ENCODE data around the gene ZNF776.

The ZNF776 gene

DNA sequence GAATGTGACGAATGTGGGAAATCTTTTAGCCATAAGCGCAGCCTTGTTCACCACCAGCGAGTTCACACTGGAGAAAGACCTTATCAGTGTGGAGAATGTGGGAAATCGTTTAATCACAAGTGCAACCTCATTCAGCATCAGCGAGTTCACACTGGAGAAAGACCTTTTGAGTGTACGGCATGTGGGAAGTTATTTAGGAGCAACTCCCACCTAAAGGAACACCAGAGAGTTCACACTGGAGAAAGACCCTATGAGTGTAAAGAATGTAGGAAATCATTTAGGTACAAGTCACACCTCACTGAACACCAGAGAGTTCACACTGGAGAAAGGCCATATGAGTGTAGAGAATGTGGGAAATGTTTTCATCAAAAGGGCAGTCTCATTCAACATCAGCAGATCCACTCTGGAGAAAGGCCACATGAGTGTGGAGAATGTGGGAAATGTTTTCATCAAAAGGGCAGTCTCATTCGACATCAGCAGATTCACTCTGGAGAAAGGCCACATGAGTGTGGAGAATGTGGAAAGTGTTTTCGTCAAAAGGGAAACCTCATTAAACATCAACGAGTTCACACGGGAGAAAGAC, 7.6 kb downstream of the ZNF776 start:
- TF ChIP-seq NFRKB (IDR thresholded peaks at IDR 0.05), result no peak
- no peak for TF ChIP-seq BHLHE40 (IDR thresholded peaks at IDR 0.05; ENCODE audit: borderline replicate concordance)
- TF ChIP-seq FOXA1 (IDR thresholded peaks at IDR 0.05), result no peak
- no peak for TF ChIP-seq SP1 (IDR thresholded peaks at IDR 0.05)
- no peak for TF ChIP-seq SUZ12 (IDR thresholded peaks at IDR 0.05)
- TF ChIP-seq ELF4 (IDR thresholded peaks at IDR 0.05), result no peak
- no peak for TF ChIP-seq TARDBP (IDR thresholded peaks at IDR 0.05)
- TF ChIP-seq L3MBTL2 (conservative IDR thresholded peaks at IDR 0.05), result no peak
- TF ChIP-seq HDGF (IDR thresholded peaks at IDR 0.05; ENCODE audit: borderline replicate concordance), result no peak
- CTCF ChIA-PET, result no interaction called here
- DNase-seq (ENCODE audit: extremely low spot score), result no peak
- POLR2A ChIA-PET, result no interaction called here

DNA sequence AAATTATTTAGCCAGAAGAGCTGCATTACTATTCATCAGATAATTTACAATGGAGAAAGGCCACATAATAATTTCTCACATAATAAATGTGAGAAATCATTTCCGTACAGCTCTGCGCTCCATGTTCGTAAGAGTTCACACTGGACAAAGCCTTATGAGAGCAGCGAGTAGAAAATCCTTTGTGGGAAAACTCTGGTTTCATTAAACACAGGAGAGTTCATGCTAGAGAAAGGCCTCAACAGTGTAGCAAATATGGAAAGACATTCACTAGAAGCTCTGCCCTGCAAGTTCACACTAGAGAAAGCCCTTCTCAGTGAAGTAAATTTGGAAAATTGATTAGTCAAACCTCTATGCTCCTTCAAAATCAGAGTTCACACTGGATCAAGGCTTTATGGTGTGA, 8.4 kb downstream of the ZNF776 start:
- CTCF ChIA-PET, result no interaction called here
- no peak for DNase-seq (ENCODE audit: extremely low spot score)
- TF ChIP-seq HDGF (IDR thresholded peaks at IDR 0.05; ENCODE audit: borderline replicate concordance) (no peak), LEF1 (IDR thresholded peaks at IDR 0.05; ENCODE audit: borderline replicate concordance) (no peak), SP1 (IDR thresholded peaks at IDR 0.05) (no peak), BHLHE40 (IDR thresholded peaks at IDR 0.05; ENCODE audit: borderline replicate concordance) (no peak), TARDBP (IDR thresholded peaks at IDR 0.05) (no peak), SUZ12 (IDR thresholded peaks at IDR 0.05) (no peak), ZNF384 (IDR thresholded peaks at IDR 0.05) (no peak), L3MBTL2 (conservative IDR thresholded peaks at IDR 0.05) (no peak), NFRKB (IDR thresholded peaks at IDR 0.05) (no peak)
- TF ChIP-seq, protein P1, sequence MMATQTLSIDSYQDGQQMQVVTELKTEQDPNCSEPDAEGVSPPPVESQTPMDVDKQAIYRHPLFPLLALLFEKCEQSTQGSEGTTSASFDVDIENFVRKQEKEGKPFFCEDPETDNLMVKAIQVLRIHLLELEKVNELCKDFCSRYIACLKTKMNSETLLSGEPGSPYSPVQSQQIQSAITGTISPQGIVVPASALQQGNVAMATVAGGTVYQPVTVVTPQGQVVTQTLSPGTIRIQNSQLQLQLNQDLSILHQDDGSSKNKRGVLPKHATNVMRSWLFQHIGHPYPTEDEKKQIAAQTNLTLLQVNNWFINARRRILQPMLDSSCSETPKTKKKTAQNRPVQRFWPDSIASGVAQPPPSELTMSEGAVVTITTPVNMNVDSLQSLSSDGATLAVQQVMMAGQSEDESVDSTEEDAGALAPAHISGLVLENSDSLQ (IDR thresholded peaks at IDR 0.05), result no peak
- POLR2A ChIA-PET, result no interaction called here

DNA sequence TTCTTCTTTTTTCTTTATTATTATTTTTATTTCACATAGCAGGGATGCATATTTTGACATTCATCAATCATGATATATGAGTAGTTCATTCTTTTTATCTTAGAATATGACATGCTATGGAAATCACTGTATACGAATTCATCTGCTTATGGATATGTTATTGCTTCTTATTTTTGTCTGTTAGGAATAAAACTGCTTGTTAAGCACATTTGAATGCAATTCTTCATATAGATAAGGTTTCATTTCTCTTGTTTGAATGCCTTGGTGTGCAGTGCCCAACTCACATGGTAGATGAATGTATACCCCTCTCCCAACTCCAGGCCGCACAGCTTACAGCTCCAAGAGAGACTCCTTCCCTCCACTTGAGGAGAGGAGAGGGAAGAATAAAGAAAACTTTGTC, 11.3 kb downstream of the ZNF776 start:
- DNase-seq (ENCODE audit: extremely low spot score), result no peak
- ChIA-PET POLR2A (no interaction called here), CTCF (no interaction called here)
- no peak for TF ChIP-seq FOXK2 (IDR thresholded peaks at IDR 0.05)
- no peak for TF ChIP-seq TARDBP (IDR thresholded peaks at IDR 0.05)
- no peak for TF ChIP-seq NFRKB (IDR thresholded peaks at IDR 0.05)
- no peak for TF ChIP-seq BHLHE40 (IDR thresholded peaks at IDR 0.05; ENCODE audit: borderline replicate concordance)
- TF ChIP-seq, protein P1 (IDR thresholded peaks at IDR 0.05), result no peak
- TF ChIP-seq HDGF (IDR thresholded peaks at IDR 0.05; ENCODE audit: borderline replicate concordance), result no peak
- TF ChIP-seq ARNT (IDR thresholded peaks at IDR 0.05), result no peak
- TF ChIP-seq ZNF384 (IDR thresholded peaks at IDR 0.05), result no peak
- no peak for TF ChIP-seq L3MBTL2 (conservative IDR thresholded peaks at IDR 0.05)
- TF ChIP-seq SP1 (IDR thresholded peaks at IDR 0.05), result no peak
- no peak for TF ChIP-seq SUZ12 (IDR thresholded peaks at IDR 0.05)
- TF ChIP-seq FOXA1 (IDR thresholded peaks at IDR 0.05), result no peak
- no peak for TF ChIP-seq ELF4 (IDR thresholded peaks at IDR 0.05)
- no peak for TF ChIP-seq FOXM1 (IDR thresholded peaks at IDR 0.05; ENCODE audit: borderline replicate concordance)
- no peak for TF ChIP-seq CTBP1 (IDR thresholded peaks at IDR 0.05; ENCODE audit: borderline replicate concordance)
- no peak for TF ChIP-seq LEF1 (IDR thresholded peaks at IDR 0.05; ENCODE audit: borderline replicate concordance)

DNA sequence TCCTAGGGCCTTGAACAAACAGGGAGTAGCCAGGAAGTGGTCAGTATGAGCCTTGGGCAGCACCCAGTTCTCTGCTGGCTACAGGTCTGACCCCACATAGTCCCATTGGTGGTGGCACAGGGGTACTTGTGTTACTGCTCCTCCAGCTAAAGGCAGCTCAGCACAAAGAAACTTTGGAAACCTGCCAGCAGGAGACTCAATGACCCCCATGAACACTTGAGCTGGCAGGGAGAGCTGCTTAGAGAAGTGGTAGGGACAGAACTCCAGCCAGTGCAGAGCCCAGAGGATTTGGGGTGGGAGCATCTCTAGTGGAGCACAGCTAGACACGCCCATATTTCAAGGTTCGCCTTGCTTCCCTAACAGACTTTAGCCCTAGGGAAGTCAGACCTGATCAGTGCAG, 12.5 kb downstream of the ZNF776 start:
- TF ChIP-seq, protein P1 (IDR thresholded peaks at IDR 0.05), result no peak
- TF ChIP-seq BHLHE40 (IDR thresholded peaks at IDR 0.05; ENCODE audit: borderline replicate concordance) (no peak), LEF1 (IDR thresholded peaks at IDR 0.05; ENCODE audit: borderline replicate concordance) (no peak), SUZ12 (IDR thresholded peaks at IDR 0.05) (no peak), SP1 (IDR thresholded peaks at IDR 0.05) (no peak), TARDBP (IDR thresholded peaks at IDR 0.05) (no peak), ARNT (IDR thresholded peaks at IDR 0.05) (no peak), FOXM1 (IDR thresholded peaks at IDR 0.05; ENCODE audit: borderline replicate concordance) (no peak), ZNF384 (IDR thresholded peaks at IDR 0.05) (no peak)
- POLR2A ChIA-PET, result no interaction called here
- DNase-seq (ENCODE audit: extremely low spot score), result no peak
- CTCF ChIA-PET, result no interaction called here

DNA sequence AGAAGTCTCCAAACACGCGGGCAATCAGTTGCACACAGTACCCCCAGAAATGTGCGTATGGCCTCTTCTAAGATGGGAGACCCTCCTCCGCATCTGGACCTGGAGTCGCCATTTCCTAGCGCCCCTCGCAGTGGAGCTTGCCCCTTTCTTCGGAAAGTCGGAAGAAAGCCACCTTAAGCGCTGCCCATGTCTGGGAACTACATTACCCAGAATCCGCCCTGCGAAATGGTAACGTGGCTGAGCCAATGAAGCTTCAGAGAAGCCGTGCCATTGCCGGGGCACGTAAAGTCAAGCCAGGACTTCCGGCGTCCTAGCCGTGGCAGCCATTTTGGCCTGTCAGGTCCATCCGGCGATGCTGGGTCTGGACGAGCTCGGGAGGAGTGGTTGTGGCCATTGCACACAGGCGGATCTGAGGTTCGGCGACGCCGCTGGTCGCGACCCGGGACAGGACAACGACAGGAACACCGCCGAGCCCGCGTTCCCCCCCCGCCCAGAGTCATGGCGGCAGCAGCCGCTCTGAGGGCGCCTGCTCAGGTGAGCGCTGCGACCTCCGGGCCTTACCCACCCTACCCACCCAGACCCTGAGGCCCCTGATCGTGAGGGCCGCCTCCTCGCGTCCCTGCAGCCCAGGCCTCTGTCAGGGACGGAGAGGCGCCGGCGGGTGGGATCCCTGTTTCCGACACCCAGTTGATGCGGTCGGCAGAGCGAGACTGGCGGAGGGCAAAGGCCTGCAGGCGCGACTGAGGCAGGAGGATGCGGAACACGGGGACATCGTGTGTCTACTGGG, 22.9 kb downstream of the ZNF776 start, which contains the start of gene ZNF586:
TSS of gene ZNF586 (plus strand) at position 332 of the 787 bp plus-strand sequence. CDS start at position 499, 167 bp downstream.
- ChIA-PET CTCF (no interaction called here), POLR2A (interaction anchor here (1.0 to 1.7 kb wide), 3 partner anchors 11 to 50 kb away, joined by 3 to 4 read pairs (median 3); partner anchors contain the start of gene ZNF552)
- peak; percentile 26; the same call in 1 of the 2 replicates for TF ChIP-seq ELF4 (IDR thresholded peaks at IDR 0.05)
- no peak for TF ChIP-seq HDGF (IDR thresholded peaks at IDR 0.05; ENCODE audit: borderline replicate concordance)
- peak; percentile 89 for TF ChIP-seq L3MBTL2 (conservative IDR thresholded peaks at IDR 0.05)
- peak; percentile 83 for DNase-seq (ENCODE audit: extremely low spot score)

DNA sequence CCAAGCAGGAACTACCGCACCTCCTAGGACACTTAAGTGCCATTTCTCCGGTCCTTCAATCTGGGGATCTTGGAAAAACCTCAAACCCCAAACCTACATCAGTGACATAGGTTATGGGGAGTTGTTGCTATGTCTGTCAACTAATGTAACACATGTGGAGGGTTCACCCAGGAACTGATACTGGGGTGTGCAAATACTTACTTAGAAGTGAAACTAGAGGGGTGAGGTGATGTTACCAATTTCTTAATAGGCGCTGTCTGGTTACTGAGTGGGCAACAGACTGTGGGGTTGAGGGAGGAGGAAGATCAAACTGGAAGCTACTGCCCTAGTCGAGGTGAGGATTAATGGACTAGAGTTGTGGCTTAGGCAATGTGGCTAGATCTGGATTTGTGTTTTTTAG, 24.8 kb downstream of the ZNF776 start:
- TF ChIP-seq, protein P1 (IDR thresholded peaks at IDR 0.05), result no peak
- TF ChIP-seq ZNF384 (IDR thresholded peaks at IDR 0.05) (no peak), FOXK2 (IDR thresholded peaks at IDR 0.05) (no peak), CTBP1 (IDR thresholded peaks at IDR 0.05; ENCODE audit: borderline replicate concordance) (no peak), HDGF (IDR thresholded peaks at IDR 0.05; ENCODE audit: borderline replicate concordance) (no peak), L3MBTL2 (conservative IDR thresholded peaks at IDR 0.05) (no peak), LEF1 (IDR thresholded peaks at IDR 0.05; ENCODE audit: borderline replicate concordance) (no peak), FOXM1 (IDR thresholded peaks at IDR 0.05; ENCODE audit: borderline replicate concordance) (no peak), NFRKB (IDR thresholded peaks at IDR 0.05) (no peak), ELF4 (IDR thresholded peaks at IDR 0.05) (no peak), ARNT (IDR thresholded peaks at IDR 0.05) (no peak), TARDBP (IDR thresholded peaks at IDR 0.05) (no peak), SP1 (IDR thresholded peaks at IDR 0.05) (no peak), SUZ12 (IDR thresholded peaks at IDR 0.05) (no peak), BHLHE40 (IDR thresholded peaks at IDR 0.05; ENCODE audit: borderline replicate concordance) (no peak), FOXA1 (IDR thresholded peaks at IDR 0.05) (no peak)
- CTCF ChIA-PET, result no interaction called here
- POLR2A ChIA-PET, result no interaction called here
- DNase-seq (ENCODE audit: extremely low spot score), result no peak
